GM11168 (cell line): ENCODE results near the gene ZSCAN30.

ENCODE experiments used
- in situ Hi-C: fragments of 300-500 bp; cut with MboI; formaldehyde crosslinking; loops from one replicate; pipeline ENCODE4 v1.12.0; 2022; ENCODE audit warnings: low sequenced_read_pairs; ENCODE audit not compliant: unreplicated experiment

Gene ZSCAN30

GRCh38 chr18:35283923-35284794, 5.9 kb downstream of the ZSCAN30 start:
- in situ Hi-C loops = no loop called here

GRCh38 chr18:35282353-35282752, 7.7 kb downstream of the ZSCAN30 start:
- in situ Hi-C loops = no loop called here

GRCh38 chr18:35278969-35279368, 11.1 kb downstream of the ZSCAN30 start:
- in situ Hi-C loops = no loop called here

DNA sequence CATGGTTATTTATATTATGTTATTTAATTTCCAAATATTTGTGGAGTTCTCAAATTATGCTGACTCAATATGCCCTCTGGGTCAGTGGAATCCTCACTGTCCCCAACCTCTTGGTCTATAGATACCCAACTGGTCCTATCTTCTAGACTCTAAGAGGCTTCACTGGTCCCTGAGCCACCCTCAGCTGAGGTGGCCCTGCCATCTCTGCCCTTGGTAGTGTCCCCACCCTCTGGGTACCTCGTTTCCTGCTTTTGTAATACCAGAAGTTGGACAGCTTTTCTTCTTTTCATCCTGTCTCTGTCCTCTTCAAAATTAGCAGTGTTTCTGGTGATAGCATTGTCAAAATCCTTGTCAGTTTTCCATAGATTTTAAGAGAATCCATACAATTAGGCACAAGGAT, 11.9 kb downstream of the ZSCAN30 start:
- in situ Hi-C loops = no loop called here

GRCh38 chr18:35277633-35278032, 12.4 kb downstream of the ZSCAN30 start:
- in situ Hi-C loops = no loop called here

- in situ Hi-C loops = no loop called here
Observed at GRCh38 chr18:35276267-35276666, 13.8 kb downstream of the ZSCAN30 start.

DNA sequence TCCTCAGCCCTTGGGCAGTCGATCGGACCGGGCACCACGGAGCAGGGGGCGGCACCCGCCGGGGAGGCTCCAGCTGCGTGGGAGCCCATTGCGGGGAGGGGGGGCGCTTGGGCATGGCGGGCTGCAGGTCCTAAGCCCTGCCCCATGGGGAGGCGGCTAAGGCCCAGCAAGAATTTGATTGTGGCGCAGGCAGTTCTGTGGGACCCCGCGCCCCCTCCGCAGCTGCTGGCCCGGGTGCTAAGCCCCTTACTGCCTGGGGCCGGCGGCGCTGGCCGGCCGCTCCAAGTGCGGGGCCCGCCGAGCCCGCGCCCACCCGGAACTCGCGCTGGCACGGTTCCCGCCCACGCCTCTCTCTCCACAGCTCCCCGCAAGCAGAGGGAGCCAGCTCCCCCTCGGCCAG, 18.4 kb downstream of the ZSCAN30 start:
- in situ Hi-C loops = no loop called here

- in situ Hi-C loops = no loop called here
Observed at GRCh38 chr18:35268821-35269220, 21.2 kb downstream of the ZSCAN30 start.

GRCh38 chr18:35267809-35268208, 22.2 kb downstream of the ZSCAN30 start:
- in situ Hi-C loops = no loop called here

- in situ Hi-C loops = no loop called here
Observed at GRCh38 chr18:35267161-35267651, 22.8 kb downstream of the ZSCAN30 start.

- in situ Hi-C loops = no loop called here
Observed at GRCh38 chr18:35264409-35264808, 25.6 kb downstream of the ZSCAN30 start.

DNA sequence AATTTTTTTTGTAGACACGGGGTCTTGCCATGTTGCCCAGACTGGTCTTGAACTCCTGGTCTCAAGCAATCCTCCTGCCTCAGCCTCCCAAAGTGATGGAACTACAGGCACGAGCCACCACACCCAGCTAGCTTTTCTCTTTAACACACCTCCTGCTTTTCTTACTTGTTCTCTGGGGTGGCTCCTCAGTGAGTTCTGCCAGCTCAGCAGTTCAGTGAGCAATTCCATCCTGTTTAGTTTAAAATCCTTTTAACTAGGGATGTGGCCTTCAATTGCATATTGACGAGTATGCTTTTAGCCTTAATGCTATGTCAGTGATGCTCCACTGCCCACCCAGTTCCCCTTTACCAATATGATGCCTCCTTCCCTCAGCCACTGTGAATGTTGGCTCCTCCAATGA, 33.1 kb downstream of the ZSCAN30 start:
- in situ Hi-C loops = no loop called here

DNA sequence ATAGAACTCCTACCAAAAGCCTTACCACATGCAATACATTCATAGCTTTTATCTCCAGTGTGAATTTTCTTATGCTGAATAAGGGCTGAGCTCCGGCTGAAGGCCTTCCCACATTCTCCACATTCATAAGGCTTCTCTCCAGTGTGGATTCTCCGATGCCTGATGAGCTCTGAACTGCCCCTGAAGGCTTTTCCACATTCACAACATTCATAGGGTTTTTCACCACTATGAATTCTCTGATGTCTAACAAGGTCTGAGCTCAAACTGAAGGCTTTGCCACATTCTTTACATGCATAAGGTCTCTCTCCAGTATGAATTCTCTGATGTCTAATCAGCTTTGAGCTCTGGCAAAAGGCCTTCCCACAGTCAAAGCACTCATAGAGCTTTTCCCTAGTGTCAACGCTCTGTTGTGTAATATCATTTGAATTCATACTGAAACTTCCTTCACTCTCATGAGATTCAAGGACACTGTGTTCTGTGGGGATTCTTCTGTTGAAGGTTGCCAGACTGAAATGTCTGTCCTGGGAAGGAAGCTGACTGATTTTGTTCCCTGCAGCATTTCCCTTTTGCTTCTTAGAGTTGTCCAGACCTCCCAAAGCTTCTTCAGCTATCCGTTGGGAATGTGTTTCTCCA, 36.3 kb downstream of the ZSCAN30 start:
- in situ Hi-C loops = no loop called here

DNA sequence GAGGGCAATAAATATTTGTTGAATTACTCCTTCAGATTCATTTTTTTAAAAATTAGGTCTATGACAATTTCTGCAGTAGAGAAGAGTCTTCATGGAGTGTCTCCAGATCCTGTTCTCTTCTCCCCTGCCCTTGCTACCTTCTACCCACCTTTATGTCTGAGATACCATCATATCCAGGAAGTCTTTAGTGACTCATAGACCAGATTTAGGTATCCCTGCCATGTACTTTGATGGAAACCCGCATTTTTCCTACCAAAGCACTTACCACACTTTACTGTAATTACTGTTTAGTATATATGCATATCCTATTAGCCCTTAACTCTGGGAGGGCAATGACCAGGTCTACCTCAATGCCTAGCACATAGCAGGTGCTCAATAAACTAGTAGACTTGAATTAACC, 37.6 kb downstream of the ZSCAN30 start:
- in situ Hi-C loops = no loop called here

DNA sequence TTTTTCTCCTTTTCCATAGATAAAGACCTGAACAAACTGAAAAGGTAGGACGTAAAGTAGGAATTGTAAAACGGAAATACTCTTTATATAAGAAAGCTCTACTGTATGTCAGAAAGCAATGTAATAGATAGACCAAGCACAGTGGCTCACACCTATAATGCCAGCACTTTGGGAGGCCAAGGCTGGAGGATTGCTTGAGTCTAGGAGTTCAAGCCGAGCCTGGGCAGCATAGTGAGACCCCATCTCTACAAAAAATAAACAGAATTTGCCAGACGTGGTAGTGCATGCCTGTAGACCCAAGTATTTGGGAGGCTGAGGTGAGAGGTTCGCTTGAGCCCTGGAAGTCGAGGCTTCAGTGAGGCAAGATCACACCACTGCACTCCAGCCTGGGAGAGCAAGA, 41.6 kb downstream of the ZSCAN30 start:
- in situ Hi-C loops = no loop called here

DNA sequence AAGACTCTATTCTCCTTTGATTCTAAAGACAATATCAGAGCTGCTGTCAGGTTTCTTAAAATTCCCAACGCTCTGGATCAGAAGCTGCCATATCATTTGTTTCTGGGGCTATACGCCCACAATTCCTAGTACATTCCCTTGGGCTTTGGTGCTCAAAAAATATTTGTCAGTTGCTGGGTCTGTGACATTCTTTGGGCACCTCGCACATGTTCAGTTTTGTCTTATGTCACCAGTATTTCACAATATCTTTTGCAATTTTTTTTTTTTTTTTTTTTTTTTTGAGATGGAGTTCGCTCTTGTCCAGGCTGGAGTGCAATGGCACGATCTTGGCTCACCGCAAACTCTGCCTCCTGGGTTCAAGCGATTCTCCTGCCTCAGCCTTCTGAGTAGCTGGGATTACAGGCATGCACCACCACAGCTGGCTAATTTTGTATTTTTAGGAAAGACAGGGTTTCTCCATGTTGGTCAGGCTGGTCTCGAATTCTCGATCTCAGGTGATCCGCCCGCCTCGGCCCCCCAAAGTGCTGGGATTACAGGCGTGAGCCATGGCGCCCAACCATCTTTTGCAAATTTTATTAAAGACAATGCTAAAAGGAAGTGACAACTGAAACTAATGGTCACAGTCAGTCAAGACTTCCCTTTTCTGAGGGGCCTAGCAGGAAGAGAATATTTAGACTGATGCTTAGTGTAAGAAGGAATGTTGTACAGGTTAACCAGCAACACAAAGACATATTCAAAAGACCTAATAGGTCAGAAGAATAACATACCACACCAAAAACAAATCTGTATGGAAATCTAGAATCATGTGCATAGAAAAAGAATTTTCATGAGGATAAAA, 42.4 kb downstream of the ZSCAN30 start:
- in situ Hi-C loops = no loop called here

DNA sequence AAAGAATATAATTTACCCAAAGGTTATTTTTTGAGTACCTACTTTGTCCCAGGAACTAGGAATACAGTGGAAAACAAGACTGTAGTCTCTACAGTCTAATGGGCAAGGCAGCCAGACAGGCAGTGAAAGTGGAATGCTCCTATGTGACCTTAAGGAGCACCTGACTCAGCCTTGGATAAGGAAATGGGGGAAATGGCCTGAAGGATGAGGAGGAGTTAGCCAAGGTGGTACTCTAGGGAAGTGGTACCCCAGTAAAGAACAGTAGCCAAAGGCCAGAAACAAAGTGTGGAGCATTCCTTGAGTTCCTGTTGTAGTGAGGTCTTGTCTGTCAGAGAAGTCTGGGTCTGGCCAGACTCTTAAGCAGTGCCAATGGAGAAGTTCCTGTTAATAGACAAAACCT, 43.2 kb downstream of the ZSCAN30 start:
- in situ Hi-C loops = no loop called here

- in situ Hi-C loops = no loop called here
Observed at GRCh38 chr18:35245719-35246317, 44.2 kb downstream of the ZSCAN30 start.

DNA sequence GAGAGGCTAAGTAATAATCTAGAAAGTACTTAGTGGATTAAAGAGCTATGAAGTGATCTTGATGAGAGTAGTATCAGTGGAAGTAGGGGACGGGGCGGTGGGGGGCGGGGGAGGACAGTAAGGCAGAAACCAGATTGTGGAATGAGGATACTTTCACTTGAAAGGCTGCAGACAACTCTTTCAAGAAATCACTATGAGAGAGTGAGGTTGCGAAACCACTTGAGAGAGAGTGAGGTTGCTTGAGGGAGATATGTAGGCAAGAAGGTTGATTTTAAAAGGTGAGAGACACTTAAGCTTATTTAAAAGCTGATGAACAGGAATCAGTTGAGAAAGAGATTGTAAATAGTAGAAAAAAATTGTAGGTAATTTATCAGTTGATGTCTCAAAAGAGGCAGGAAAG, 45.4 kb downstream of the ZSCAN30 start:
- in situ Hi-C loops = no loop called here

DNA sequence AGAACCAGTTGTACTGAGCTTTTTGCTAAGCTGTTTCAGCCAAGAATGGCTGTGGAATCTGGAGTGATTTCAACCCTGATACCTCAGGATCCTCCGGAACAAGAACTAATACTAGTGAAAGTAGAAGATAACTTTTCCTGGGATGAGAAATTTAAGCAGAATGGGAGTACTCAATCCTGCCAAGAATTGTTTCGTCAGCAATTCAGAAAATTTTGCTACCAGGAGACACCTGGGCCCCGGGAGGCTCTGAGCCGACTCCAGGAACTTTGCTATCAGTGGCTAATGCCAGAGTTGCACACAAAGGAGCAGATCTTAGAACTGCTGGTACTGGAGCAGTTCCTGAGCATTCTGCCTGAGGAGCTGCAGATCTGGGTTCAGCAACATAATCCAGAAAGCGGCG, 47.6 kb downstream of the ZSCAN30 start:
- in situ Hi-C loops = no loop called here
